CD4-positive, alpha-beta T cell treated with Interleukin-6 at 100 ng/mL for 8 hours (primary cell): ENCODE data around the gene CCDC86.
A peak's percentile ranks its signal among the peaks of the same experiment; 100 is the strongest.
"Not testable (repeated sequence)": the region's sequence is repeated elsewhere in the genome, so short reads cannot be mapped to it uniquely, and the experiment has no call there.

Source experiments
- DNase-seq: peaks from one replicate; pipeline ENCODE4 v3.0.0-alpha.2; 2020; ENCODE audit warnings: mixed read lengths, low spot score

Gene CCDC86

GRCh38 chr11:60841797-60842667, at the start of gene CCDC86:
TSS of gene CCDC86 (plus strand) at chr11:60842113. CDS start at chr11:60842125, 12 bp downstream.
- peak; percentile 96 for DNase-seq

DNA sequence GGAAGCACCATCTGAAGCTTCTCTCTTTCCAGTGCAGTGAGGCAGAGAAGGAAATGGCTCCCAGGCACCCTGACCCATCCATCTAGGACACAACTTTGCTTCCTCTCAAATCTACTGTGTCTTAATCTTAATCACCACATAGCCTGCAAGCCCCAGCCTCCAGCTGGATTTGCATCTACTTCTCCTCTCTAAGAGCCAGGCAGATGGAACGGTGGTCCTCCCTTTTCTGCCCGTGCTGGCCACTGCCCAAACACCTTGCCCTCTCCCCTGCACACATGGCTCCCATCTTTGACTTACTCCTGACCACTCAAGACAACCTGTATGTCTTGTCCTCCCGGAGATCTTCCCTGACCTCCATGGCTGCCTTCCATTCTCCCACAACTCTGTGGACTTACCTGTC, 49.4 kb upstream of the CCDC86 start:
- DNase-seq = no peak

- no peak for DNase-seq
Observed at GRCh38 chr11:60795291-60795690, 46.6 kb upstream of the CCDC86 start.

- DNase-seq = no peak
Observed at GRCh38 chr11:60797846-60798630, 43.9 kb upstream of the CCDC86 start.

- DNase-seq = no peak
Observed at GRCh38 chr11:60798631-60799030, 43.3 kb upstream of the CCDC86 start.

DNA sequence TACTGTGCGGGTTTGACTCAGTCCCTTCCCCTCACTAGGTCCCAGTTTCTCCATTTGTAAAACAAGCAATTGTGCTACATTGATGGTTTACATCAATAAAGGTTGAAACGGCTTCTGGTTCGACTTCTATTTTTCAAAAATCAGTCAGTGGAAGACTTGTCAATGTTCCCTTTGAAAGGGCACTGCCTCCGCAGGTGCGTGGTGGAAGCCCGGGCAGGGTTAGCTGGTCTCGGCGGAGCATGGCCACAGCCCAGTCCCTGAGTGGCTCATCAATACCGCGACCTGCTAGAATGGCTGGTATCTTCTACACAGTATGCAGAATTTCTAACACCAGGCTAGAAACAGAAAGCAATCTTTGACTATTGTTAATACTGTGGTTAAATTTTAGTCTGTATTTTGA, 40.7 kb upstream of the CCDC86 start:
- no peak for DNase-seq

DNA sequence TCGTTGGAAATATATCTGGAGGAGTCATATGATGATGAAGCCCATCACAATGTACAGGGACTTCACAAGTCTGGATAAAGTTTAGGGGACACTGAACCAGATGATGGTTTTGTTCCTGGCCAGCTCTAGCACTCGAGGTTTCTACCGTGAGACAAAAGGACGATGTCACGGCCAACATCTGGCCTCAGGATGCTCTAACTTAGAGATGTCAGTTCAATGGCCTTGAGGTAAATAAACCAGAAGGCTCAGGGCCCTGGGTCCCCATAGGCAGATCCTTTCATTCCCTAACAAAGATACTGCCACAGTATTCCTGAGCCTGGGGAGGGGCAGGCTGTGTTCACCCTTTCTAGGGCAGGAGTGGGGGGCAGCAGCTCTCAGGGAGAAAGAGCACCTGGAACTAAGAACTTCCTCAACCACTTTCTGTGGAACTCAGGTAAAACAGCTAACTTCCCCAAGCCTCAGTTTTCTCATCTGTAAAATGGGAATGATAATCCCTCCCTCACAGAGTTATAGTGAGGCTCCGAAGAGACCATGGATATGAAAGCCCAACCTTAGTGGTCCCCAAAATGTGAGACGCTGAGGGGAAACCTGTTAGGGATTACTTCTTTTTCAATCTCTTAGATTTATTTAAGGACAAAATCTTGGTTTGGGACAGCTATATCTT, 38.5 kb upstream of the CCDC86 start:
- DNase-seq = no peak

DNA sequence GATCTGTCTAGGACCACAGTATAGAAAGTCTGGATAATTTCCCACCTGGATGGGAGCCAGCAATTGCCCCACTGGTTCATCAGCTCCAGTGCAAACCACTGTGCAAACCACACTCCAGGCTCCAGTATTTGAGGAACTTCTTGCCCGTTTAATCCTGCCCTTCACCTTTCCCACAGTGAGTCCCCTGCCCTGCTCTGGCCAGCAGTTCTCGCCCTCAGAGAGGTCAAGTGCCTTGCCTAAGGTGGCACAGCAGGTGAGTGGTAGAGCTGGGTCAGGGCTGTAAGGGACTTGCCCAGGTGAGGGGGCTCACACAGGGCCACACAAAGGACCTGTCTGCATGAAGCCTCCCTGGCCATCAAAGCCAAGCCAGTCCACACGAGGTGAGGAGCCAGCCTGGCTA, 32.7 kb upstream of the CCDC86 start:
- no peak for DNase-seq

- no peak for DNase-seq
Observed at GRCh38 chr11:60809691-60810090, 32.2 kb upstream of the CCDC86 start.

DNA sequence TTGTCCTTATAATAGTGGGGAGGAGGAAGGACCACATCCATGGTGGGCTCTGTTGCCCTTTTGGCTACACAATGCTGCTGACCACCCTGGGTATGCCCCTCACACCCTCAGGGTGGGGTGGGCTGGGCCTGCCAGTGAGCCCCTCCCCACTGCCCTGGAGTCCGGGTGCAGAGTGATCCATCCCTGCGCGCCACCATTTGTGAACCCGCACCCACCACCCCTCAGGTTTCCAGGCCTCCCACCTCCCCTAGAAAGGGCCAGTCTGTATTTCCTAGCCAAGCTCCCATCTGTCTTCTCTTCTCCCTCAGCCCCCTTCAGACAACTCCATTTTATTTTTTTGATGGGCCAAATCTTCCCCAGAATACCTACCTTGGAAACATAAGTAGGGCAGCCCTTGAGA, 31.8 kb upstream of the CCDC86 start:
- DNase-seq = no peak

DNA sequence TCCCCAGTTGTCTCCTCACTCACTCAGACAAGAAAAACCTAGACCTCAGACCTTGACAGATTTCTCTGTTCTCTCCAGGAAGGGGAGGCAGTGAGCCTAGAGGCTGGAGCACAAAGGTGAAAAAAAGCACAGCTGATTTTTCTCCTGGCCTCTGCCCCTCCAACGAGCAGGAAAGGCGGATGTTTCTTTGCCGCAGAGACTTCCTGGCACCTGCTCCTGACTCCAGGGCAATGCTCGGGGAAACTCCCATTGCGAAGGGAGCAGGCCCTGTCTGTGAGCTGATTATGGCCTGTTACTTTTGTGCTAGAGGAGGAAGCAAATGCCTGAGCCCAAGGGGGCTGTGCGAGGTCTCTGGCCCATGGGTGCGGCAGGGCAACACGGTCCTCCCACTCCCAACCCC, 31.3 kb upstream of the CCDC86 start:
- DNase-seq = no peak

DNA sequence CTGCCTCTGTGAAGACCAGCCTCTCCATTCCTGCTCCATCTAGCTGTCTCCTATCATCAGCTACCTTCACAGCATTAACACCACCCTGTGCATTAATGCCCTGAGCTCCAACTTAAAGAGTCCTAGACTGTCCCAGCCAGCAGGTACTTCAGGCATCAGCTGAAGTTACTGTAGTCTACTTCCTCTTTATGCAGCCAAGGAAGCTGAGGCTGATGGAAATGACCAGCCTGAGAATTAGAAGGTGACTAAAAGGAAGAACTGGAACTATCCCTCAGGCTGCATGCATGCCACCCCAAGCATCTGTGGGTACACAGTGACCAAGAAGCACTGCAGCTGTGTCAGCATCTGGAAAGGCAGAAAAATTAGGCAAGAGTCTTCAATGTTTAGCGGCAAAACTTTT, 28.6 kb upstream of the CCDC86 start:
- DNase-seq = no peak

DNA sequence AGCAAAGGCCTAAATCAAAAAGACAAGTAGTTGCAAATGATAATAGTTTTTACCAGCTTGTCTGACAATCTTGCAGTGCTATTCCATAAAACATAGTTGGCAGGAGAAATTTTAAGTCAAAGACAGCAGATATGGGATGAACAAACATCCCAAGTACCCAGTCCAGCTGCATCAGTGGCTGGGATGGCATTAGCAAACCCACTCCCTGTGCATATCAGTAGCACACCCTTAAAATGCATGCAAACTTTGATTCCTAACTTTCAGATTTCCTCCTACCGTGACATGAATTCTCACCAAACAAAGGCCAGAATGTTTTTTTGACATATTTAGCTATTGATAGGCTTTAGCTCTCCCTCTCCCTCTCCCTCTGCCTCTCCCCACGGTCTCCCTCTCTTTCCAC, 27.8 kb upstream of the CCDC86 start:
- no peak for DNase-seq

GRCh38 chr11:60816590-60817157, 25.2 kb upstream of the CCDC86 start:
- DNase-seq = no peak

DNA sequence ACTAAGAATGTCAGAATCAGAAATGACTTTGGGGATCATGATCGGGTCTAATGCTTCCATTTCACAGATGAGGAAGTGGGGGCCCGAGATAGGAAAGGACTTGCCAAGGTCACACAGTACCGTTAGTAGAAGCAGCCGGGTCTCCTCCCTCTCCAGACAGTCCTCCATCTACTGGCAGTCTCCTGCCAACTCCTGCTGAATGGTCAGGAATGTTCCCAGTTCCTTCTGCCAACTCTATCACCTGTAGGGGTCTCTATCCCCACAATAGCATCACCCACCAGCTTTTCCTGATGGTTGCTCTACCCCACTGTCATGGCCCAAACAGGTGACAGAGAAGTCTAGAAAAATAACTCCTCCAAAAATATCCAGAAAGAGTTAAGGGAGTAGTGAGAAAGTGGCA, 23.9 kb upstream of the CCDC86 start:
- no peak for DNase-seq

GRCh38 chr11:60821827-60822599, 19.9 kb upstream of the CCDC86 start:
- DNase-seq = no peak

DNA sequence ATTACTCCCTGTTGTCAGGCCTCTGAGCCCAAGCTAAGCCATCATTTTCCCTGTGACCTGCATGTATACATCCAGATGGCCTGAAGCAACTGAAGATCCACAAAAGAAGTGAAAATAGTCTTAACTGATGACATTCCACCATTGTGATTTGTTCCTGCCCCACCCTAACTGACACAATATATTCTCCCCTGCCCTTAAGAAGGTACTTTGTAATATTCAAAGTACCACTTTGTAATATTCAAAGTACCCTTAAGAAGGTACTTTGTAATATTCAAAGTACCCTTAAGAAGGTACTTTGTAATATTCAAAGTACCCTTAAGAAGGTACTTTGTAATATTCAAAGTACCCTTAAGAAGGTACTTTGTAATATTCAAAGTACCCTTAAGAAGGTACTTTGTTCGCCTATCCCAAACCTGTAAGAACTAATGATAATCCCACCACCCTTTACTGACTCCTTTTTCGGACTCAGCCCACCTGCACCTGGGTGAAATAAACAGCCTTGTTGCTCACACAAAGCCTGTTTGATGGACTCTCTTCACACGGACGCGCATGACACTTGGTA, 18.1 kb upstream of the CCDC86 start:
- not testable (repeated sequence) for DNase-seq

DNA sequence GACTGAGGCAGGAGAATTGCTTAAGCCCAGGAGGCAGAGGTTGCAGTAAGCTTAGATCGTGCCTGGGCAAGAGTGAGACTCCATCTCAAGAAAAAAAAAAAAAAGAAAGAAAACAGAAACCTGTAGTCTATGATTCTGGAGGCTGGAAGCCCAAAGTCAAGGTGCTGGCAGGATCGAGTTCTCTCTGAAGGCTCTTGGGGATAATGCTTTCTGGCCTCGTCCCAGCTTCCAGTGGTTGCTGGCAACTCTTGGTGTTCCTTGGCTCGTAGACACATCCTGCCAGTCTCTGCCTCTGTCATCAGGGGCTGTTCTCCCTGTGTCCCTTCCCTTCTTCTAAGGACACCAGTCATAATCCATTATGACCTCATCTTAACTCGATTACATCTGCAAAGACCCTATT, 16.8 kb upstream of the CCDC86 start:
- DNase-seq = no peak

DNA sequence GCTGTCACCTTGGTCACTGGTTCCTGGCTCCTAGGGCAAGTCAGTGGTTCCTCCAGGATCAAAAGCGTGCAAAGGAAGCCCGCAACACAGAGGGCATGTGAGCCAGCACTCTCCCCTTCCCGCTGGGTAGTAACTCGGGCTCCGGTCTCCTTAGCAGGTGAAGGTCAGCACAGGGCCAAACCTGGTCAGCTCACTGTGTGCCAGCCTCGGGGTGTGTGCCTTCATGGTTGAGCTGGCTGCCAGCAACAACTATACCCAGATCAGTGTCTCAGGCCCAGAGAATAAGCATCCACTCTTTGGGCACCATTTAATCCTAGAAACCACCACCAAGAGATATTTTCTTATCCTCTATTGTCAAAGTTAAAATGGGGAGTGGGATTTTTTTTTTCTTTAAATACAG, 16.1 kb upstream of the CCDC86 start:
- DNase-seq = no peak

GRCh38 chr11:60830478-60831142, 11.3 kb upstream of the CCDC86 start:
- no peak for DNase-seq

DNA sequence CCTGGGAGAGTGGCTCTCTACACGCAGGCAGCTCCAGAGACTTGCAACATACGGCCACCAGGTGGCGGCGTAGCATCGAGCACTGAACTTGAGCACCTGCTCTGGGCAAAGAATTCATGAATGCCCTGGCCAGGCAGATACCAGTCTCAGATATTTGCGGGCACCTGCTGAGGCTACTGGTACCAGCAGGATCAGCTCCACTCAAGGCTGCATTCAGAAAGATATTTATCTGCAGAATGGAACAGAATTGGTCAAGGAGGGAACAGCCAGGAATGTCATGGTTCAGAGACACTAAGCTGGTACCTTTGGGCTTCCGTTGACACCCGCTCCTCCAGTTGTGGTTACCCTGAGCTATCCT, 10.8 kb upstream of the CCDC86 start:
- peak; percentile 75 for DNase-seq
